ES-I3 (cell line): ENCODE data around the gene KHDC1.
"Not testable (repeated sequence)": the region's sequence is repeated elsewhere in the genome, so short reads cannot be mapped to it uniquely, and the experiment has no call there.

Experiments
- H3K36me3 ChIP-seq: 2 replicates; pipeline ENCODE4 v1.6.1; 2013; ENCODE audit warnings: mild to moderate bottlenecking, low read length, control low read depth, moderate library complexity; ENCODE audit not compliant: insufficient read depth
- H3K4me1 ChIP-seq: 2 replicates; pipeline ENCODE4 v1.6.1; 2013; ENCODE audit warnings: mild to moderate bottlenecking, control low read depth, low read length; ENCODE audit not compliant: insufficient read depth
- H3K9ac ChIP-seq: 2 replicates; pipeline ENCODE4 v1.6.1; 2013; ENCODE audit warnings: low read depth, mild to moderate bottlenecking, low read length, moderate library complexity
- H3K9me3 ChIP-seq: 2 replicates; pipeline ENCODE4 v1.6.1; 2013; ENCODE audit warnings: mild to moderate bottlenecking, low read length, moderate library complexity; ENCODE audit not compliant: control insufficient read depth, insufficient read depth

The KHDC1 gene

DNA sequence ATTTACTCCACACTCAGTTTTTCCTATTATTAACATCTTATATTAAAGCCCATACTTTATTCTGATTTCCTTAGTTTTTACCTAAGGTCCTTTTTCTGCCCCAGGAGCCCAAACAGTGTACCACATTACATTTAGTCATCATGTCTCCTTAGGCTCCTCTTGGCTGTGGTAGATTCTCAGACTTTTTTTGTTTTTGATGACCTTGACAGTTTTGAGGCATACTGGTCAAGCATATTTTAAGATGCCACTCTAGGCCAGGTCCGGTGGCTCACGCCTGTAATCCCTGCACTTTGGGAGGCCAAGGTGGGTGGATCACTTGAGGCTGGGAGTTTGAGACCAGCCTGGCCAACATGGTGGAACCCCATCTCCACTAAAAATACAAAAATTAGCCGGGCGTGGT, 18.7 kb upstream of the KHDC1 start:
- H3K4me1 ChIP-seq, H3K36me3 ChIP-seq, H3K9ac ChIP-seq, H3K9me3 ChIP-seq: not testable (repeated sequence)

DNA sequence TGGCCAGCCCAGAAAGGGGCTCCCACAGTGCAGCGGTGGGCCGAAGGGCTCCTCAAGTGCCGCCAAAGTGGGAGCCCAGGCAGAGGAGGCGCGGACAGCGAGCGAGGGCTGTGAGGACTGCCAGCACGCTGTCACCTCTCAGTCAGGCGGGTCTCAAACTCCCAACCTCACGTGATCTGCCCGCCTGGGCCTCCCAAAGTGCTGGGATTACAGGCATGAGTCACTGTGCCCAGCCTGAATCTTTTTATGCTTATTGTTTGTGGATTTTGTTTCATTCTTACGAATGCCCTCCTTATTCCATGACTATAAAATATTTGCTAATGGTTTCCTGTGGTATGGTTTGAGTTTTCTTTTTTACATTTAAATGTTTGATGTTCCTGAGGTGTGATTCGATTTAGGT, 6.3 kb upstream of the KHDC1 start:
- not testable (repeated sequence) for H3K9me3 ChIP-seq, H3K36me3 ChIP-seq, H3K9ac ChIP-seq, H3K4me1 ChIP-seq

GRCh38 chr6:73268896-73269295, 5.9 kb upstream of the KHDC1 start:
- H3K4me1 ChIP-seq, H3K36me3 ChIP-seq, H3K9ac ChIP-seq, H3K9me3 ChIP-seq: not testable (repeated sequence)

- H3K36me3 ChIP-seq, result no peaks in the 10 kb centered on the region
- no peak overlapping the region for H3K9ac ChIP-seq
- H3K9me3 ChIP-seq, result no peaks in the 10 kb centered on the region
- peaks cover 5% of the 10 kb centered on the region for H3K4me1 ChIP-seq
These were observed 1.4 kb upstream of the KHDC1 start for GRCh38 chr6:73264446-73264845.

- H3K9me3 ChIP-seq, result no peaks in the 10 kb centered on the region
- no peaks in the 10 kb centered on the region for H3K36me3 ChIP-seq
- H3K9ac ChIP-seq, result peak overlapping the region; percentile 93
These were observed 544 bp upstream of the KHDC1 start for GRCh38 chr6:73263570-73263909.

DNA sequence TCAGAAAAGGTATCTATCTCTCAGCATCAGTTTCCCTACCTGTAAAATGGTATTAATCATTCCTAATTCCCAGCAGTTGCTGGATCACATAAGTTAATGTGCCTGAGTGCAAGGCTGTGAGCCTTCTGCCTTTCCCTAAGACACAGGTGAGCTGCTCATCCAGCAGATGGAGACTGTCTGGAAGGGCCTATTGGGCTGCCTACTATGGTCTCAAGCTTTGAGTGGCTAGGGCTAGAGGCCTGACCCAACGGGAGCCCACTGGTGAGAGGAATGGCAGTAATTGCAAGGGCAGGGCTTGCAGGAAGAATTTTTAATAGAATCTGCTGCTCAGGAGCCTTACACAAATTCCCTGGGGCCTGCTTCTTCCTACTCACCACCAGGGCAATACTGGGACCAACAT, 4.3 kb downstream of the KHDC1 start:
- H3K4me1 ChIP-seq, result peaks cover 10% of the 10 kb centered on the region
- no peak overlapping the region for H3K9ac ChIP-seq
- H3K36me3 ChIP-seq, result no peaks in the 10 kb centered on the region
- no peaks in the 10 kb centered on the region for H3K9me3 ChIP-seq

More at GRCh38 chr6:73263570-73263909, 544 bp upstream of the KHDC1 start:
- peaks cover 10% of the 10 kb centered on the region for H3K4me1 ChIP-seq

GRCh38 chr6:73254323-73254722, 8.7 kb downstream of the KHDC1 start:
- not testable (repeated sequence) for H3K9me3 ChIP-seq, H3K36me3 ChIP-seq, H3K9ac ChIP-seq, H3K4me1 ChIP-seq

GRCh38 chr6:73252703-73253102, 10.3 kb downstream of the KHDC1 start:
- H3K4me1 ChIP-seq, result 0 out of 2 replicates have a peak, but pooled peaks cover 2% of the 10 kb centered on the region
- no peaks in the 10 kb centered on the region for H3K36me3 ChIP-seq
- H3K9me3 ChIP-seq, result no peaks in the 10 kb centered on the region
- no peak overlapping the region for H3K9ac ChIP-seq

DNA sequence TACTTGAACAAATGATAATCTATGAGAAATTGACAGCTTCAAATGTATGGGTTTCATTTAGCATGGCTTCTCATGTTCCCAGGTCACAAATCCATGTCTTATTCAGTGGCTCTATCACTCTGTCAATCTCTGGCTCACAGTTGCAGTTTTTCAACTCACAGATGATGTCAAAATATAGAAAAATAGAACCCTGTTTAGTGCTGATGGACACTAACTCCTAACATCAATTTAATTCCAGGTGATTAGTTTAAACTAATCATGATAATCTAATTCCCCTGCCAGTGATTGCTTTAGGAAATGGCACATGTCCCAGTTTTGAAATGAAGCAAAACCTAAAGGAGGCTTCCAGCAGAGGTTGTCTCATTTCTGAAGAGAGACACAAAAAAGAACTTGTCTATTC, 13.0 kb downstream of the KHDC1 start:
- 0 out of 2 replicates have a peak, but pooled peaks cover 2% of the 10 kb centered on the region for H3K4me1 ChIP-seq
- no peaks in the 10 kb centered on the region for H3K36me3 ChIP-seq
- no peaks in the 10 kb centered on the region for H3K9me3 ChIP-seq
- H3K9ac ChIP-seq, result no peak overlapping the region

DNA sequence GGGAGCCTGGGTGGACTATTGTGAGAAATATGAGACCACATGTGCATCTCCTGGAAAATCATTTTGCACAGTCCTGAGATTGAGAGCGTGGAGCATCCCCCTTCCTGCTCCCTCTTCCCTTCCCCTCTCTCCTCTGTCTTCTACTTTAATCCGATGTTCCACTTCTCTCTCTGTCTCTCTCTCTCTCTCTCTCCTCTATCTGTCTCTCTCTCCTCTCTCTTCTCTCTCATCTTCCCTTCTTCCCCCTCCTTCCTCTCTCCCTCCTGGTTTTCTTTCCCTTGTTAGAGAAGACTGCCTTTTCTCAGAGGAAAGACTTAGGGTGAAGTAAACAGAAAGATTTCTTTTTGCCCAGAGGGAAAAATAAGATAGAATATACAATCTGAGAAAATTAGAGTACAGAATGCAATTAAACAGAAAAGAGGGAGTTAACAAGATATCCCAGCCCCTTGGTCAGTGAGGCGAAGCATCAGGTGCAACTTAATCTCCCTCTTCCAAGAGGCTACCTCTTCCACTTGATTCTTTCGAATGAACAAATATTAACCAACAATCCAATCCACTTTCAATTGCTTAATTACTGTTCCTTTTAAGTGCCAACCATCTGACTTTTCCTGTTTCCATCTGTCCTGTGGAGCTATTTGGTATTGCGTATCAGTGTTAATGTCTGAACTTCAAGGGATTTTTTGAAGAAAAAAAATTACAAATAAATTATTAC, 14.6 kb downstream of the KHDC1 start:
- Histone ChIP-seq H3K4me1 (0 out of 2 replicates have a peak, but pooled peaks cover 2% of the 10 kb centered on the region), H3K9ac (no peak overlapping the region), H3K36me3 (no peaks in the 10 kb centered on the region), H3K9me3 (no peaks in the 10 kb centered on the region)

GRCh38 chr6:73242001-73242400, 21.0 kb downstream of the KHDC1 start:
- Histone ChIP-seq H3K9ac (no peak overlapping the region), H3K9me3 (no peaks in the 10 kb centered on the region), H3K36me3 (no peaks in the 10 kb centered on the region)

GRCh38 chr6:73240730-73241129, 22.3 kb downstream of the KHDC1 start:
- no peaks in the 10 kb centered on the region for H3K9me3 ChIP-seq
- no peaks in the 10 kb centered on the region for H3K36me3 ChIP-seq
- no peaks in the 10 kb centered on the region for H3K4me1 ChIP-seq
- H3K9ac ChIP-seq, result no peak overlapping the region

More at GRCh38 chr6:73242001-73242400, 21.0 kb downstream of the KHDC1 start:
- H3K4me1 ChIP-seq, result no peaks in the 10 kb centered on the region

DNA sequence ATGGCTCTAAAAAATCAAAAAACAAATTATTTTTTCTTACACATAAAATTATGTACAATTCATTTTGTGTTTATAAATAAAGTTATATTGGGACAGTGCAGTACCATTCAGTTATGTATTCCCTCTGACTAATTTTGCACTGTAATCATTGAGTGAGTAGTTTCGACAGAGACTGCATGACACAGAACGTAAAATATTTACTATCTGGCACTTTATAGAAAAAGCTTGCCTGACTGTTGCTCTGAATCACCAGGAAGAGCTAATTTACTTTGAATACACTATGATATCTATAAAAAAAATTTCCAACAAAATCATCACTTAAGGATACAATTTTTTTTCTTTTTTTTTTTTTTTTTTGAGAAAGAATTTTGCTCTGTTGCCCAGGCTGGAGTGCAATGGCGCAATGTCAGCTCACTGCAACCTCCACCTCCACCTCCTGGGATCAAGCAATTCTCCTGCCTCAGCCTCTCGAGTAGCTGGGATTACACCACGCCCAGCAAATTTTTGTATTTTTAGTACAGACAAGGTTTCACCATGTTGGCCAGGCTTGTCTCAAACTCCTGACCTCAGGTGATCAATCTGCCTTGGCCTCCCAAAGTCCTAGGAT, 26.7 kb downstream of the KHDC1 start:
- no peaks in the 10 kb centered on the region for H3K36me3 ChIP-seq
- 0 out of 2 replicates have a peak, but pooled peaks cover 6% of the 10 kb centered on the region for H3K4me1 ChIP-seq
- H3K9ac ChIP-seq, result no peak overlapping the region
- H3K9me3 ChIP-seq, result no peaks in the 10 kb centered on the region

GRCh38 chr6:73234733-73235132, 28.3 kb downstream of the KHDC1 start:
- Histone ChIP-seq H3K4me1 (0 out of 2 replicates have a peak, but pooled peaks cover 6% of the 10 kb centered on the region), H3K36me3 (no peaks in the 10 kb centered on the region), H3K9me3 (no peaks in the 10 kb centered on the region), H3K9ac (no peak overlapping the region)

DNA sequence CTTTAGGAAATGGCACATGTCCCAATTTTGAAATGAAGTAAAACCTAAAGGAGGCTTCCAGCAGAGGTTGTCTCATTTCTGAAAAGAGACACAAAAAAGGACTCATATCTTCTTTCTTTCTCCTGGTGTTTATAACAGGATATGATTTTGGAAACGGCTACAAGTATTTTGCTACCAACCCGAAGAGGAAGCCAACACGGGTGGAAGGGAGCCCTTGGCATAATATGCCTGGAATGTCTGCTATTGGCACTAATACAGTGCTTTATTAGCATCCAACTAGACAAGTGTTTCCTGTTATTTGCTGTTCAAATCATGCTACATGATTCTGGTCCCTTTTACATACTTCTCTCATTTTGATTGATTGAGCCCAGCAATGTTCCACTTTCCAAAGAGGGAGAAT, 29.0 kb downstream of the KHDC1 start:
- not testable (repeated sequence) for H3K4me1 ChIP-seq, H3K9ac ChIP-seq, H3K36me3 ChIP-seq, H3K9me3 ChIP-seq
